Astrocyte (in vitro differentiated cells and primary cell): ENCODE results near the gene CNTNAP2. TPM values are rescaled to one million over a fixed set of nuclear protein-coding genes. Genes with fewer than 3 reads are reported as not detected.

Source experiments
- DNase-seq: peaks from one replicate; pipeline ENCODE4 v3.0.0-alpha.2; 2010; ENCODE audit warnings: low read depth
- FAIRE-seq: peaks from 2 replicates; lab custom pipeline; 2011; peaks lifted over from hg19 to GRCh38; lab: Jason Lieb, UNC
- H2AFZ ChIP-seq: 2 replicates; pipeline ENCODE4 v1.6.0; 2012; ENCODE audit warnings: low read depth, low read length, inconsistent platforms
- H3K27ac ChIP-seq: 2 replicates; pipeline ENCODE4 v1.5.1; 2011; ENCODE audit warnings: low read depth, low read length, inconsistent platforms
- H3K27me3 ChIP-seq: 2 replicates; pipeline ENCODE4 v1.6.0; 2011; ENCODE audit warnings: low read length, inconsistent platforms; ENCODE audit not compliant: insufficient read depth
- H3K36me3 ChIP-seq: 2 replicates; pipeline ENCODE4 v1.5.1; 2011; ENCODE audit warnings: low read length, inconsistent platforms; ENCODE audit not compliant: insufficient read depth
- H3K4me1 ChIP-seq: 2 replicates; pipeline ENCODE4 v1.5.1; 2011; ENCODE audit warnings: low read length, inconsistent platforms; ENCODE audit not compliant: insufficient read depth
- H3K4me2 ChIP-seq: 2 replicates; pipeline ENCODE4 v1.6.0; 2012; ENCODE audit warnings: low read length, inconsistent platforms
- H3K4me3 ChIP-seq: 2 replicates; pipeline ENCODE4 v1.5.1; 2011; ENCODE audit warnings: low read depth, mild to moderate bottlenecking, low read length, inconsistent platforms; ENCODE audit not compliant: insufficient read depth
- H3K79me2 ChIP-seq: 2 replicates; pipeline ENCODE4 v1.6.0; 2012; ENCODE audit warnings: mild to moderate bottlenecking, low read length, inconsistent platforms; ENCODE audit not compliant: insufficient read depth
- H3K9ac ChIP-seq: 2 replicates; pipeline ENCODE4 v1.6.0; 2012; ENCODE audit warnings: mild to moderate bottlenecking, low read length, inconsistent platforms
- H3K9me3 ChIP-seq: 2 replicates; pipeline ENCODE4 v1.5.1; 2012; ENCODE audit warnings: low read depth, mild to moderate bottlenecking, low read length, inconsistent platforms; ENCODE audit not compliant: insufficient read depth
- H4K20me1 ChIP-seq: 2 replicates; pipeline ENCODE4 v1.6.0; 2012; ENCODE audit warnings: low read length, inconsistent platforms; ENCODE audit not compliant: insufficient read depth
- H3K27ac Mint-ChIP-seq: one replicate; pipeline ENCODE4 v1.8.0; 2021; ENCODE audit warnings: mild to moderate bottlenecking, mixed read lengths; ENCODE audit not compliant: unreplicated experiment
- H3K27me3 Mint-ChIP-seq: one replicate; pipeline ENCODE4 v1.8.0; 2021; ENCODE audit warnings: low read depth, mixed read lengths; ENCODE audit not compliant: unreplicated experiment
- H3K36me3 Mint-ChIP-seq: one replicate; pipeline ENCODE4 v1.8.0; 2021; ENCODE audit warnings: low read depth, mixed read lengths; ENCODE audit not compliant: unreplicated experiment
- H3K4me1 Mint-ChIP-seq: one replicate; pipeline ENCODE4 v1.8.0; 2021; ENCODE audit warnings: low read depth, mixed read lengths; ENCODE audit not compliant: unreplicated experiment
- H3K4me3 Mint-ChIP-seq: one replicate; pipeline ENCODE4 v1.8.0; 2021; ENCODE audit warnings: mild to moderate bottlenecking, moderate library complexity, mixed read lengths; ENCODE audit not compliant: unreplicated experiment
- H3K9me3 Mint-ChIP-seq: one replicate; pipeline ENCODE4 v1.8.0; 2021; ENCODE audit warnings: mild to moderate bottlenecking, mixed read lengths; ENCODE audit not compliant: unreplicated experiment
- EZH2 ChIP-seq: IDR thresholded peaks from 2 replicates; pipeline ENCODE4 v1.6.1; 2012; ENCODE audit warnings: mild to moderate bottlenecking, low read length, inconsistent platforms; ENCODE audit not compliant: insufficient read depth
- total RNA-seq: library from RNA; stranded (reverse); gene quantifications from 2 replicates; pipeline ENCODE4 v1.2.1, GENCODE V29; 2021
- TF ChIP-seq, protein P1 (sequence below): IDR thresholded peaks from 2 replicates; pipeline ENCODE4 v1.5.1; 2011; ENCODE audit warnings: low read depth, mild to moderate bottlenecking, inconsistent platforms, low read length, moderate library complexity; ENCODE audit not compliant: insufficient read depth

The CNTNAP2 gene
- total RNA-seq, 1 donor from 2014 or later = 20.0 TPM

DNA sequence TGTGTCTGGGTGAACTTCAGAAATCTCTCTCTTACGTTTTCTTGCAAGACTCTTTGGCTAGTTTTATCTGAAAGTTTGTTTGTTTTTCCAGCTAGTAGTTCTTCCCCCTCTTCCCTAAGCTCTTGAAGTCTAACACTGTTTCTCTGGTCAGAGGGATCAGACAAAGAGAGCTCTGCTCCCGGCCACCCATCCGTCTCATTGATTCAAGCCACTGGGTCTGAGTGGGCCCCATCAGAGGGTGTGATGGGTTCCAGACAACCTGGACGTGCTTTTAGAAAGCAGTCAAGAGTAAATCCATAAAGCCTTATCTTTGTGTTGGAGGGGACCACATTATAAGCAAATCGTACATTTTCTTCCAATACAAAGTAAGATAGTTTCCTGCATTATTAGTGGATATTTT lies 2231.4 kb downstream of the CNTNAP2 start:
- TF ChIP-seq, protein P1, sequence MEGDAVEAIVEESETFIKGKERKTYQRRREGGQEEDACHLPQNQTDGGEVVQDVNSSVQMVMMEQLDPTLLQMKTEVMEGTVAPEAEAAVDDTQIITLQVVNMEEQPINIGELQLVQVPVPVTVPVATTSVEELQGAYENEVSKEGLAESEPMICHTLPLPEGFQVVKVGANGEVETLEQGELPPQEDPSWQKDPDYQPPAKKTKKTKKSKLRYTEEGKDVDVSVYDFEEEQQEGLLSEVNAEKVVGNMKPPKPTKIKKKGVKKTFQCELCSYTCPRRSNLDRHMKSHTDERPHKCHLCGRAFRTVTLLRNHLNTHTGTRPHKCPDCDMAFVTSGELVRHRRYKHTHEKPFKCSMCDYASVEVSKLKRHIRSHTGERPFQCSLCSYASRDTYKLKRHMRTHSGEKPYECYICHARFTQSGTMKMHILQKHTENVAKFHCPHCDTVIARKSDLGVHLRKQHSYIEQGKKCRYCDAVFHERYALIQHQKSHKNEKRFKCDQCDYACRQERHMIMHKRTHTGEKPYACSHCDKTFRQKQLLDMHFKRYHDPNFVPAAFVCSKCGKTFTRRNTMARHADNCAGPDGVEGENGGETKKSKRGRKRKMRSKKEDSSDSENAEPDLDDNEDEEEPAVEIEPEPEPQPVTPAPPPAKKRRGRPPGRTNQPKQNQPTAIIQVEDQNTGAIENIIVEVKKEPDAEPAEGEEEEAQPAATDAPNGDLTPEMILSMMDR = no peak
- Mint-ChIP-seq H3K4me3 (no peak overlapping the region), H3K36me3 (peaks cover 3% of the 10 kb centered on the region), H3K4me1 (no peaks in the 10 kb centered on the region), H3K9me3 (no peaks in the 10 kb centered on the region), H3K27ac (no peak overlapping the region), H3K27me3 (peaks cover 3% of the 10 kb centered on the region)
- Histone ChIP-seq H3K27me3 (no peaks in the 10 kb centered on the region), H3K36me3 (no peaks in the 10 kb centered on the region), H3K4me3 (no peak overlapping the region), H4K20me1 (no peaks in the 10 kb centered on the region), H3K79me2 (no peaks in the 10 kb centered on the region), H2AFZ (no peak overlapping the region), H3K4me2 (no peak overlapping the region), H3K9ac (no peak overlapping the region), H3K4me1 (no peaks in the 10 kb centered on the region), H3K27ac (no peak overlapping the region), H3K9me3 (peaks cover 2% of the 10 kb centered on the region)
- FAIRE-seq (no peak), DNase-seq (no peak)

DNA sequence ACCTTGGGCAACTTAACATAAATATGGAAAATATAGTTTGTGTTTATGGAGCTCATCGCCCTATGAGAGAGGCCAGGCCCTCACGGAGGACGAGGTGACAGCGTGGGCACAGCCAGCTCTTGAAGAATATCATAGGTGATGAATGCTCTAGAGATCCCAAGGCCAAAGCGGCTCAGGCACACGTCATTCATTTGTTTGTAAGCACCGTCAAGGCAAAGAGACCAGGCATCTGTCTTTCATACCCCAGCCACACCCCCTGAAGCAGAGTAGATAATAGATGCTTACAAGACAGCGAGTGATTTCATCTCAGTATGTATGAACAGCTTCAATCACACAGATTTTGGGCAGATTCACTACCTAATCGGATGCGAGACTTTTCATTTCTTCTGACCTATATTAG lies 2231.9 kb downstream of the CNTNAP2 start:
- Mint-ChIP-seq H3K4me1 (no peaks in the 10 kb centered on the region), H3K27me3 (peaks cover under 1% of the 10 kb centered on the region), H3K9me3 (no peaks in the 10 kb centered on the region), H3K4me3 (no peak overlapping the region), H3K36me3 (no peaks in the 10 kb centered on the region), H3K27ac (no peak overlapping the region)
- Histone ChIP-seq H3K4me3 (no peak overlapping the region), H3K4me2 (no peak overlapping the region), H3K4me1 (no peaks in the 10 kb centered on the region), H3K9ac (no peak overlapping the region), H3K79me2 (no peaks in the 10 kb centered on the region), H3K27me3 (no peaks in the 10 kb centered on the region), H2AFZ (no peak overlapping the region), H3K36me3 (no peaks in the 10 kb centered on the region), H4K20me1 (no peaks in the 10 kb centered on the region), H3K27ac (no peak overlapping the region), H3K9me3 (no peaks in the 10 kb centered on the region)
- no peak for TF ChIP-seq EZH2
- TF ChIP-seq, protein P1 = no peak
- FAIRE-seq (no peak), DNase-seq (no peak)

DNA sequence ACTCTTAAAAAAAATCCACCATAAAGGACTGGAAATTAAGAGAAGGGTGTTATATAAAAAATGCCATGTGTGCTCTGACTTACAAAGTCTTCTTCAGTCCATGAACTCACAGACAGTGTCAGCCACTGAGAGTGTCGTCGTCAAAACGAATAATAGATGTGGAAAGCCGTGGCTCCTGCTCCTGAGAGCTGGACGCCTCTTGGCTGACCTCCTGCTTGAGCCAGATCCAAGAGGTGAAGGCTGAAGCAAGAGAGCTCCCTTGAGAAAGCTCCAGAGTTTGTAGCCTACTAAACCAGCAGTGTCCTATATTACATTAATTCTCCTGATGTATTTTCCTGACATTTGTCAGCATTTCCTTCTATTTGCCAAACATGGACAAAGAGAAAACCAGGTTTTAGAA lies 2239.7 kb downstream of the CNTNAP2 start:
- H3K79me2 ChIP-seq = no peaks in the 10 kb centered on the region
- H3K9ac ChIP-seq = no peak overlapping the region
- Mint-ChIP-seq H3K36me3 (no peaks in the 10 kb centered on the region), H3K4me3 (no peak overlapping the region), H3K4me1 (no peaks in the 10 kb centered on the region), H3K27me3 (no peaks in the 10 kb centered on the region), H3K27ac (no peak overlapping the region), H3K9me3 (no peaks in the 10 kb centered on the region)
- no peaks in the 10 kb centered on the region for H3K4me1 ChIP-seq
- H3K4me2 ChIP-seq = no peak overlapping the region
- TF ChIP-seq, protein P1 = no peak
- no peak for TF ChIP-seq EZH2
- no peak overlapping the region for H2AFZ ChIP-seq
- FAIRE-seq (no peak), DNase-seq (no peak)
- no peak overlapping the region for H3K27ac ChIP-seq
- H4K20me1 ChIP-seq = no peaks in the 10 kb centered on the region
- H3K36me3 ChIP-seq = no peaks in the 10 kb centered on the region
- H3K9me3 ChIP-seq = no peaks in the 10 kb centered on the region
- H3K4me3 ChIP-seq = no peak overlapping the region
- H3K27me3 ChIP-seq = no peaks in the 10 kb centered on the region
